HEK293 (cell line): ENCODE data around the gene DPM2.

Experiments used
- GLIS1 ChIP-seq: fragments of 450-650 bp; formaldehyde crosslinking; IDR thresholded peaks from 2 replicates; pipeline ENCODE4 v1.5.1; 2016; ENCODE audit warnings: missing biosample characterization, missing genetic modification characterization
- GLIS2 ChIP-seq: fragments of 450-650 bp; formaldehyde crosslinking; IDR thresholded peaks from 2 replicates; pipeline ENCODE4 v1.5.1; 2016; ENCODE audit warnings: missing biosample characterization, missing genetic modification characterization
- MEIS1 ChIP-seq: sonication (generic); formaldehyde crosslinking; IDR thresholded peaks from 2 replicates; pipeline ENCODE4 v1.8.1; 2022; ENCODE audit warnings: missing genetic modification reagents, mild to moderate bottlenecking, borderline replicate concordance
- SCRT1 ChIP-seq: fragments of 450-650 bp; formaldehyde crosslinking; IDR thresholded peaks from 2 replicates; pipeline ENCODE4 v1.5.1; 2016; ENCODE audit warnings: missing biosample characterization, missing genetic modification characterization, borderline replicate concordance
- ZFP41 ChIP-seq: fragments of 450-650 bp; formaldehyde crosslinking; IDR thresholded peaks from 2 replicates; pipeline ENCODE4 v1.5.1; 2016; ENCODE audit warnings: missing biosample characterization, missing genetic modification characterization, borderline replicate concordance
- ZNF112 ChIP-seq: fragments of 450-650 bp; formaldehyde crosslinking; IDR thresholded peaks from 2 replicates; pipeline ENCODE4 v1.5.0; 2017; ENCODE audit warnings: missing biosample characterization, missing genetic modification characterization
- ZNF175 ChIP-seq: fragments of 450-650 bp; formaldehyde crosslinking; IDR thresholded peaks from 2 replicates; pipeline ENCODE4 v1.5.1; 2016; ENCODE audit warnings: missing biosample characterization, missing genetic modification characterization
- ZNF274 ChIP-seq, 2 experiments: fragments of 200-500 bp in 1 of 2; fragments of 450-650 bp in 1 of 2; sonication (Bioruptor generic) in 1 of 2; formaldehyde crosslinking in 1 of 2; IDR thresholded peaks; 2 replicates each; pipeline versions ENCODE4 v1.5.1 to v1.6.1; 2014 to 2016; ENCODE audit warnings: borderline replicate concordance in 1 of 2, inconsistent platforms in 1 of 2, low read length in 1 of 2, missing biosample characterization in 1 of 2, missing genetic modification characterization in 1 of 2
- ZNF302 ChIP-seq: fragments of 450-650 bp; formaldehyde crosslinking; IDR thresholded peaks from 2 replicates; pipeline ENCODE4 v1.5.1; 2016; ENCODE audit warnings: missing biosample characterization, missing genetic modification characterization, low read depth
- ZNF341 ChIP-seq: fragments of 450-650 bp; formaldehyde crosslinking; IDR thresholded peaks from 2 replicates; pipeline ENCODE4; 2016; ENCODE audit warnings: low read depth, missing biosample characterization, missing genetic modification characterization
- ZNF544 ChIP-seq: fragments of 450-650 bp; formaldehyde crosslinking; IDR thresholded peaks from 2 replicates; pipeline ENCODE4 v1.5.0; 2017; ENCODE audit warnings: missing biosample characterization, missing genetic modification characterization
- ZNF624 ChIP-seq: fragments of 450-650 bp; formaldehyde crosslinking; IDR thresholded peaks from 2 replicates; pipeline ENCODE4 v1.5.1; 2017; ENCODE audit warnings: missing biosample characterization, missing genetic modification characterization
- ZNF629 ChIP-seq: fragments of 450-650 bp; formaldehyde crosslinking; IDR thresholded peaks from 2 replicates; pipeline ENCODE4 v1.5.1; 2017; ENCODE audit warnings: missing biosample characterization, missing genetic modification characterization
- ZSCAN16 ChIP-seq: fragments of 450-650 bp; formaldehyde crosslinking; IDR thresholded peaks from 2 replicates; pipeline ENCODE4 v1.5.1; 2016; ENCODE audit warnings: missing biosample characterization, missing genetic modification characterization
- ZXDB ChIP-seq: fragments of 450-650 bp; formaldehyde crosslinking; IDR thresholded peaks from 2 replicates; pipeline ENCODE4 v1.5.1; 2016; ENCODE audit warnings: missing biosample characterization, missing genetic modification characterization
- TF ChIP-seq, protein P1 (sequence below): fragments of 450-650 bp; formaldehyde crosslinking; IDR thresholded peaks from 2 replicates; pipeline ENCODE4 v1.5.1; 2016; ENCODE audit warnings: missing biosample characterization, missing genetic modification characterization
- TF ChIP-seq, protein P2 (sequence below): fragments of 450-650 bp; formaldehyde crosslinking; IDR thresholded peaks from 2 replicates; pipeline ENCODE4 v1.5.0; 2017; ENCODE audit warnings: missing biosample characterization, missing genetic modification characterization, borderline replicate concordance
- TF ChIP-seq, protein P3 (sequence below): fragments of 450-650 bp; formaldehyde crosslinking; IDR thresholded peaks from 2 replicates; pipeline ENCODE4 v1.5.1; 2016; ENCODE audit warnings: missing biosample characterization, missing genetic modification characterization, borderline replicate concordance
- TF ChIP-seq, protein P4 (sequence below): fragments of 450-650 bp; formaldehyde crosslinking; IDR thresholded peaks from 2 replicates; pipeline ENCODE4 v1.5.1; 2016; ENCODE audit warnings: missing biosample characterization, missing genetic modification characterization

DPM2 gene

DNA sequence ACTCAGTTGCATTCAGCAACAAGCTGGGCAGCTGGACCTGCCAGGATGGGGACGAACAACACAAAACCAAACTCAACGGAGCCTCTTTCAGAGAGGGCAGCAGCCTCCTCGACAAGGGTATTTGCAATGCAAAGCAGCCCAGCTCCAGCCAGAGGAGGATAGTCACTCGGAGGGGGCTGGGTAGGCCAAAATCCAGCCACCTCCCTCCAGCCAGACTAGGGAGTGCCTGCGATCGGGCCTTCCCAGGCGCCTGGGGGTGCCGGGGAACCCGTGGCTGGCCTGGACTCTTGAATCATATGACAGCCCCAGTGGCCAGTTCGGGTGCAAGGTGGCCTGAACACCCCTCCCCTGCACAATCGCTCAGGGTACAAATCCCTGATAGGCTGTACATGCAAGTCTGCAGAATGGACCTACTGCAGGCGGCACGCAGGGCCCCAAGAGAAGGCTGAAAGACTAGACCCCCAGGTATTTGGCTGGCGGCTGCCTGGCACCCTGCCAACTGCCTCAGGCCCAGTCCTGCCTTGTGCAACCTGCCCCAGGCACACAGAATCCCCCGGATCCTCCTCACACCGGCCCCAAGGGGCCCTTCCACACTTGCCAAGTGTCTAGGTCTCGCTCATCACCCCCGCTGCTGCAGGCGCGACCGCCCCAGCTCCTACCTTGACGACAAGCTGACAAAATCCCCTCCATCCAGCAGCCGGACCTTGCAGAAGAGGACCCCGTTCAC, 41.8 kb upstream of the DPM2 start (continued):
- no peak for TF ChIP-seq ZNF175 (tag by site-specific recombination)
- TF ChIP-seq ZNF112 (tag by site-specific recombination) = peak; percentile 48; the same call in 1 of the 2 replicates
- peak; percentile 89 for TF ChIP-seq ZNF544 (tag by site-specific recombination)
- no peak for TF ChIP-seq ZNF624 (tag by site-specific recombination)
- no peak for TF ChIP-seq MEIS1 (CRISPR knock-in tag)
- TF ChIP-seq ZNF302 (tag by site-specific recombination) = no peak
- TF ChIP-seq ZSCAN16 (tag by site-specific recombination) = no peak
- peak; percentile 27; the same call in 1 of the 2 replicates for TF ChIP-seq ZXDB (tag by site-specific recombination)
- TF ChIP-seq, protein P1, sequence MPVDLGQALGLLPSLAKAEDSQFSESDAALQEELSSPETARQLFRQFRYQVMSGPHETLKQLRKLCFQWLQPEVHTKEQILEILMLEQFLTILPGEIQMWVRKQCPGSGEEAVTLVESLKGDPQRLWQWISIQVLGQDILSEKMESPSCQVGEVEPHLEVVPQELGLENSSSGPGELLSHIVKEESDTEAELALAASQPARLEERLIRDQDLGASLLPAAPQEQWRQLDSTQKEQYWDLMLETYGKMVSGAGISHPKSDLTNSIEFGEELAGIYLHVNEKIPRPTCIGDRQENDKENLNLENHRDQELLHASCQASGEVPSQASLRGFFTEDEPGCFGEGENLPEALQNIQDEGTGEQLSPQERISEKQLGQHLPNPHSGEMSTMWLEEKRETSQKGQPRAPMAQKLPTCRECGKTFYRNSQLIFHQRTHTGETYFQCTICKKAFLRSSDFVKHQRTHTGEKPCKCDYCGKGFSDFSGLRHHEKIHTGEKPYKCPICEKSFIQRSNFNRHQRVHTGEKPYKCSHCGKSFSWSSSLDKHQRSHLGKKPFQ = no peak
- no peak for TF ChIP-seq ZNF274 (IDR thresholded peaks at IDR 0.05; ENCODE audit: low read length)
- TF ChIP-seq ZNF274 (tag by site-specific recombination; IDR thresholded peaks at IDR 0.05; ENCODE audit: borderline replicate concordance) = no peak
- TF ChIP-seq SCRT1 (tag by site-specific recombination) = no peak
- TF ChIP-seq GLIS2 (tag by site-specific recombination) = peak; percentile 64
- TF ChIP-seq, protein P2, sequence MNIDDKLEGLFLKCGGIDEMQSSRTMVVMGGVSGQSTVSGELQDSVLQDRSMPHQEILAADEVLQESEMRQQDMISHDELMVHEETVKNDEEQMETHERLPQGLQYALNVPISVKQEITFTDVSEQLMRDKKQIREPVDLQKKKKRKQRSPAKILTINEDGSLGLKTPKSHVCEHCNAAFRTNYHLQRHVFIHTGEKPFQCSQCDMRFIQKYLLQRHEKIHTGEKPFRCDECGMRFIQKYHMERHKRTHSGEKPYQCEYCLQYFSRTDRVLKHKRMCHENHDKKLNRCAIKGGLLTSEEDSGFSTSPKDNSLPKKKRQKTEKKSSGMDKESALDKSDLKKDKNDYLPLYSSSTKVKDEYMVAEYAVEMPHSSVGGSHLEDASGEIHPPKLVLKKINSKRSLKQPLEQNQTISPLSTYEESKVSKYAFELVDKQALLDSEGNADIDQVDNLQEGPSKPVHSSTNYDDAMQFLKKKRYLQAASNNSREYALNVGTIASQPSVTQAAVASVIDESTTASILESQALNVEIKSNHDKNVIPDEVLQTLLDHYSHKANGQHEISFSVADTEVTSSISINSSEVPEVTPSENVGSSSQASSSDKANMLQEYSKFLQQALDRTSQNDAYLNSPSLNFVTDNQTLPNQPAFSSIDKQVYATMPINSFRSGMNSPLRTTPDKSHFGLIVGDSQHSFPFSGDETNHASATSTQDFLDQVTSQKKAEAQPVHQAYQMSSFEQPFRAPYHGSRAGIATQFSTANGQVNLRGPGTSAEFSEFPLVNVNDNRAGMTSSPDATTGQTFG (tag by site-specific recombination) = no peak
- TF ChIP-seq ZNF341 (tag by site-specific recombination) = no peak
- no peak for TF ChIP-seq ZNF629 (tag by site-specific recombination)
- no peak for TF ChIP-seq ZFP41 (tag by site-specific recombination)
- TF ChIP-seq, protein P3, sequence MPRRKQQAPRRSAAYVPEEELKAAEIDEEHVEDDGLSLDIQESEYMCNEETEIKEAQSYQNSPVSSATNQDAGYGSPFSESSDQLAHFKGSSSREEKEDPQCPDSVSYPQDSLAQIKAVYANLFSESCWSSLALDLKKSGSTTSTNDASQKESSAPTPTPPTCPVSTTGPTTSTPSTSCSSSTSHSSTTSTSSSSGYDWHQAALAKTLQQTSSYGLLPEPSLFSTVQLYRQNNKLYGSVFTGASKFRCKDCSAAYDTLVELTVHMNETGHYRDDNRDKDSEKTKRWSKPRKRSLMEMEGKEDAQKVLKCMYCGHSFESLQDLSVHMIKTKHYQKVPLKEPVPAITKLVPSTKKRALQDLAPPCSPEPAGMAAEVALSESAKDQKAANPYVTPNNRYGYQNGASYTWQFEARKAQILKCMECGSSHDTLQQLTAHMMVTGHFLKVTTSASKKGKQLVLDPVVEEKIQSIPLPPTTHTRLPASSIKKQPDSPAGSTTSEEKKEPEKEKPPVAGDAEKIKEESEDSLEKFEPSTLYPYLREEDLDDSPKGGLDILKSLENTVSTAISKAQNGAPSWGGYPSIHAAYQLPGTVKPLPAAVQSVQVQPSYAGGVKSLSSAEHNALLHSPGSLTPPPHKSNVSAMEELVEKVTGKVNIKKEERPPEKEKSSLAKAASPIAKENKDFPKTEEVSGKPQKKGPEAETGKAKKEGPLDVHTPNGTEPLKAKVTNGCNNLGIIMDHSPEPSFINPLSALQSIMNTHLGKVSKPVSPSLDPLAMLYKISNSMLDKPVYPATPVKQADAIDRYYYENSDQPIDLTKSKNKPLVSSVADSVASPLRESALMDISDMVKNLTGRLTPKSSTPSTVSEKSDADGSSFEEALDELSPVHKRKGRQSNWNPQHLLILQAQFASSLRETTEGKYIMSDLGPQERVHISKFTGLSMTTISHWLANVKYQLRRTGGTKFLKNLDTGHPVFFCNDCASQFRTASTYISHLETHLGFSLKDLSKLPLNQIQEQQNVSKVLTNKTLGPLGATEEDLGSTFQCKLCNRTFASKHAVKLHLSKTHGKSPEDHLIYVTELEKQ = no peak
- TF ChIP-seq, protein P4, sequence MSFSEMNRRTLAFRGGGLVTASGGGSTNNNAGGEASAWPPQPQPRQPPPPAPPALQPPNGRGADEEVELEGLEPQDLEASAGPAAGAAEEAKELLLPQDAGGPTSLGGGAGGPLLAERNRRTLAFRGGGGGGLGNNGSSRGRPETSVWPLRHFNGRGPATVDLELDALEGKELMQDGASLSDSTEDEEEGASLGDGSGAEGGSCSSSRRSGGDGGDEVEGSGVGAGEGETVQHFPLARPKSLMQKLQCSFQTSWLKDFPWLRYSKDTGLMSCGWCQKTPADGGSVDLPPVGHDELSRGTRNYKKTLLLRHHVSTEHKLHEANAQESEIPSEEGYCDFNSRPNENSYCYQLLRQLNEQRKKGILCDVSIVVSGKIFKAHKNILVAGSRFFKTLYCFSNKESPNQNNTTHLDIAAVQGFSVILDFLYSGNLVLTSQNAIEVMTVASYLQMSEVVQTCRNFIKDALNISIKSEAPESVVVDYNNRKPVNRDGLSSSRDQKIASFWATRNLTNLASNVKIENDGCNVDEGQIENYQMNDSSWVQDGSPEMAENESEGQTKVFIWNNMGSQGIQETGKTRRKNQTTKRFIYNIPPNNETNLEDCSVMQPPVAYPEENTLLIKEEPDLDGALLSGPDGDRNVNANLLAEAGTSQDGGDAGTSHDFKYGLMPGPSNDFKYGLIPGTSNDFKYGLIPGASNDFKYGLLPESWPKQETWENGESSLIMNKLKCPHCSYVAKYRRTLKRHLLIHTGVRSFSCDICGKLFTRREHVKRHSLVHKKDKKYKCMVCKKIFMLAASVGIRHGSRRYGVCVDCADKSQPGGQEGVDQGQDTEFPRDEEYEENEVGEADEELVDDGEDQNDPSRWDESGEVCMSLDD (tag by site-specific recombination) = peak; percentile 63
- peak; percentile 35; the same call in 1 of the 2 replicates for TF ChIP-seq GLIS1 (tag by site-specific recombination)
